ENCODE measurements around the gene SLC2A9.

SLC2A9 gene

GRCh38 chr4:10046471-10046870 is 25.2 kb upstream of the SLC2A9 start:
- in situ Hi-C loops (cut with MboI; ENCODE audit: low sequenced_read_pairs): no loop called here

- in situ Hi-C loops (cut with MboI; ENCODE audit: low sequenced_read_pairs): no loop called here
Observed at GRCh38 chr4:10045481-10045880, 24.2 kb upstream of the SLC2A9 start.

GRCh38 chr4:10041036-10041435 is 19.7 kb upstream of the SLC2A9 start:
- in situ Hi-C loops (cut with MboI; ENCODE audit: low sequenced_read_pairs): no loop called here

DNA sequence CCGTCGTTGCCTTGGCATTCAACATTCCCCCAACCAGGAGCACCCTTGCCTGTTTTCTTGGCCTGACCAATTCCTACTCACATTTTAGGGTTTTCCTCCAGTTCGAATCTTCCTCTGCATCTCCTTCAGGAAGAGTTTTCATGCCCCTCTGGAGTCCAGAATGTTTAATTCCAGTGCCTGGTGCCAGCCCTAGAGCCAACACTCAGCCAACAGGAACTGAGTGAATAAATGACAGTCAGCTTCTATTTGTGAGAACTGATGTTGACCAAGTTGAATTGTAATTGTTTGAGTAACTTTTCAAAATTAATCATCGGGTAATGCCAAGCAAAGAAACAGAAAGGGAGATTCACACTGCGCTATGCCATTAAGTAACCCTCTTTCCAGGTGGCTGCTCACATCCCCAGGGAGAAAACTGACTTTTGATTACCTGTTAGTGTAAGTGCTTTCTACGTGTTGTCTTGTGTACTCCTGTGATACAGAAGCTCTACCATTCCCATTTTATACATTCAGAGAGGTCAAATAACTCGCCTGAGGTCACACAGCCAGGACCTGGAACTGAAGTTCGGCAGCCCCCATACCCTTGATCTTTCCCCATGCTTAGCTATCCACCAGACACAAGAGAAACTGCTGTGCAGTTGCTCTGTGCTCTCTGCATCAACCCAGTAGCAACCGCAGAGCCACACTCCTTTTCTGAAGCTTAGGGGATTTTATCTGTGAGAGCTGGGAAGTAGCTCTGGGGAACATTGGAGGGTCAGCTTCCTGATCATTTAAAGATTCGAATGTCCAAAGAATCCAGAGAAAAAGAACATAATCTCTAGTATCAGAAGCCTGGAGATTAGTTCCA is 19.0 kb upstream of the SLC2A9 start:
- in situ Hi-C loops (cut with MboI; ENCODE audit: low sequenced_read_pairs): no loop called here

DNA sequence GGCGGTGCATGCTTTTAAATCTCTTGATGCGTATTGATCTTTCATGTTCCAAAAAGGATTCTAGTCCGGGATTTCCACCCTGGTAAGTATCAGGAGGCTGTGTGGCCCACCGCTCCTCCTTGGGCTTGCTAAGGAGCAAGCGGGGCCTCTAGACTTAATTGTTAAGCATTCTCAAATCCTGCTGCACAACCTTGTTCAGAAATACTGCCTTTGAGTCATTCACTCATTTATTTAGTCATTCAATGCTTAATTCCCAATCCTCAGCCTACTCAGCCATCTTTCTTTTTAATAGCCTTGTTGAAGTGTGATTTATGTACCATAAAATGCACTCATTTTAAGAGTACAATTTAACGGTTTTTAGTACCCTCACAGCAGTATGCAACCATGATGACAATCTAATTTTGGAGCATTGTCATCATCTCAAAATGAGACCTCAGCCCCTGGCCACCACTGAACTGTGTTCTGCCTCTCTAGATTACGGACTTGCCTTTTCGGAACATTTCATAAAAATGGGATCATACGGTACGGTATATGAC is 15.6 kb upstream of the SLC2A9 start:
- in situ Hi-C loops (cut with MboI; ENCODE audit: low sequenced_read_pairs): no loop called here

GRCh38 chr4:10035130-10035529 is 13.8 kb upstream of the SLC2A9 start:
- in situ Hi-C loops (cut with MboI; ENCODE audit: low sequenced_read_pairs): no loop called here

- in situ Hi-C loops (cut with MboI; ENCODE audit: low sequenced_read_pairs): no loop called here
Observed at GRCh38 chr4:10034612-10035104, 13.4 kb upstream of the SLC2A9 start.

DNA sequence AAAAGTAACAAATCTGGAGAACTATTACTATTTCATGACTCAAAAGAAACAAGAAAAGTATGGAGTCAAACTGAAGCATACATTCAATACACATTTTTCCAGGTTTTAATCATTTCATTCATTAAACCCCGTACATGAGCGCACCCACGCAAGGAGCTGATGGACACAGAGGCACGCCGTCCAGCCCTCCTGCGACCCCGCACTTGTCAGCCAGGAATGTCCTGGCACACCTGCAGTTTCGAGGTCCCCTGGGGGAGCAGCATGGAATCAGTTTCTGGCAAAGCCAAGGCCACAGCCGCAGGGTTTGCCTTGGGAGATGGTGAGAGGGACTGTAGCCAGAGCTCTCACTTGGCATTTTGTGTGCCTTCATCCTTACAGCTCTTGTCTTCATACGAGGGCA is 12.8 kb upstream of the SLC2A9 start:
- in situ Hi-C loops (cut with MboI; ENCODE audit: low sequenced_read_pairs): no loop called here

- in situ Hi-C loops (cut with MboI; ENCODE audit: low sequenced_read_pairs): no loop called here
Observed at GRCh38 chr4:10033191-10033881, 12.0 kb upstream of the SLC2A9 start.

- in situ Hi-C loops (cut with MboI; ENCODE audit: low sequenced_read_pairs): no loop called here
Observed at GRCh38 chr4:10032625-10033024, 11.3 kb upstream of the SLC2A9 start.

DNA sequence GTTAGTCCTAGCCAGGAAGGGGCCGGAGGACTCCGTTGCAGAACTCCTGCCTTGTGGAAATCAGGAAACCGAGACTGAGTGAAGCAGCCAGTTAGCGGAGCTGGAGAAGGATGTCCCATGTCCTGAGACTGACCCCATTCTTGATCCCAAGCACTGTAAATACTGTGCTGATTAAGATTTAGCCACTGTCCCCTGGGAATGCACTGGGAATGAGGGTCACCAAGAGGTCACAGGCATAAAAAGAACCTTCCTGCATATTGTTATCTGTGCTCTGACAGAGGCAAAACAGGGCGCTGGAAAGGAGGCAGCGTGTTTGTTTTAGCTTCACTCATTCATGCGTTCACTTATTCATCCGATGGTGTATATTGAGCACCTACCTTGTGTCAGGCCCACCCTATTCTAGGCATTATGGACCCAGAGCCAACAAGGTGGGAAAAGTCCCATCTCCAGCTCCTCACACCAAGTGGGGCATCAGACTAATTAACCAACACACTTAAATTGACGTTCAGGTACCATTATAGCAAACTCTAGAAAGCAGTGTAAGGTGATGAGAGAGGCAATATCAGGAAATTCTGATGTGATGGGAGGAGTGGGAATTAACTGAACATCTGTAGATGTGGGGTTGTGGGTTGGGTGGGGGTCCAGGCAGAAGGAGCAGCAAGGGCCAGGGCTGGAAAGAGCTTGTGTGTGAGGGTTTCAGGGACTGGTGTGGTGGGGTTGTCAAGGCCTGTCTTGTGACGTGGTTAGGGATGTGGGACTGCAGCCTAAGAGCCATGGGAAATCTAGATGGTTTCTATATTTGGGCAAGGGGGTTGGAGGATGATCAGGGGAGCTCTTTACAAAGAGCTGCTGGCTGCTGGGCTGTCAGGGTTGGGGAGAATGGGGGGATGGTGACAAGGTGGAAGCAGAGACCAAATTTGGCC is 10.6 kb upstream of the SLC2A9 start:
- in situ Hi-C loops (cut with MboI; ENCODE audit: low sequenced_read_pairs): no loop called here

- in situ Hi-C loops (cut with MboI; ENCODE audit: low sequenced_read_pairs): no loop called here
Observed at GRCh38 chr4:10030972-10031667, 9.8 kb upstream of the SLC2A9 start.

GRCh38 chr4:10029403-10029802 is 8.1 kb upstream of the SLC2A9 start:
- in situ Hi-C loops (cut with MboI; ENCODE audit: low sequenced_read_pairs): no loop called here

- in situ Hi-C loops (cut with MboI; ENCODE audit: low sequenced_read_pairs): no loop called here
Observed at GRCh38 chr4:10028910-10029309, 7.6 kb upstream of the SLC2A9 start.

- in situ Hi-C loops (cut with MboI; ENCODE audit: low sequenced_read_pairs): no loop called here
Observed at GRCh38 chr4:10026485-10026884, 5.2 kb upstream of the SLC2A9 start.

- in situ Hi-C loops (cut with MboI; ENCODE audit: low sequenced_read_pairs): no loop called here
Observed at GRCh38 chr4:10025230-10025806, 4.0 kb upstream of the SLC2A9 start.

DNA sequence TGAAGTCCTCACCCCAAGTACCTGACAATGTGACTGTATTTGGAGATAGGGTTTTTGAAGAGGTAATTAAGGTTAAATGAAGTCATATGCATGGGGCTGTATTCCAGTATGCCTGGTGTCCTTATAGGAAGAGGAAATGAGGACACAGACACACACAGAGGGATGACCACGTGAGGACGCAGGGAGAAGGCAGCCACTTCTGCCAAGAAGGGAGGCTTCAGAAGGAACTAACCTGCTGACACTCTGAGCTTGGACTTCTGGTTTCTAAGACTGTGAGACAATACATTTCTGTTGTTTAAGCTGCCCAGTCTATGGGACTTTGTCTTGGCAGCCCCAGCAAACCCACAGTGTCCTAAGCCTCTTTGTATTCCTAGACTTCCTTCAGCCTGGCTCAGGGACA is 3.0 kb upstream of the SLC2A9 start:
- in situ Hi-C loops (cut with MboI; ENCODE audit: low sequenced_read_pairs): no loop called here

DNA sequence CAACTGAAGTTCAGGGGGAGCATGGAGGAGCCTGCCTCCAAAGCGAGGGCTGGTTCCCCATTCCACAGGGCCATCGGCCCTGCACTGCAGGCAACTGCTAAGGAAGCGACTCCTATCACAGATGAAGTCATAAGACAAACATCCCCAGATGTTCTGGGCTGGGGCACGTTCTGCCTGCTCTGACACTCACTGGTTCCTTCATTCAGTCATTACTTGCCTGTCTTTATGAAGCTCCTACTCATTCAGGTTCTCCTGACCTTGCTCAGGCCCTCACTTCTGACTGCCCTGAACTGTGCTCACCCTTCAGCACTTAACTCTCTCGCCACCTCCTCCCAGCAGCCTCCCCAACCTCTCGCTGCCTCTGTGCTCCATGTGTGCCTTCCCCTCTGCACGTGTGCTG is 2.5 kb upstream of the SLC2A9 start:
- in situ Hi-C loops (cut with MboI; ENCODE audit: low sequenced_read_pairs): no loop called here

DNA sequence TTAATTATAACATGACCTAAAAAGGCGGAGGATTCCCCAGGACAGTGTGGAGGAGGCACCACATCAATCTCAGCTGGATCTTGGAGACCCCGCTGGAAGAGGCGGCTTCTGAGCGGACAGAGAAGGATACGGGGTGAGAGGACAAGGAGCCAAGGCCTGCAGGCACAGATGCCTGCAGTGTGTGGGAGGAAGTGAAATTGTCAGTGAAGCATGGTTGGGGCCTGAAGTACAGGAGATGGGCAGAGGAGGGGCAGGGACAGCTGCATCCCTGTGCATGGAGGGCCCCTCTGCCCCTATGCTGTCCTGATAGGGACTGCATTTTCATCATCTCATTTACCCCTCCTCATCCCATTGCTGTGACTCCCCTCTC is 1.7 kb upstream of the SLC2A9 start:
- in situ Hi-C loops (cut with MboI; ENCODE audit: low sequenced_read_pairs): no loop called here
